ENCODE results near the gene ADGRB2.

Gene ADGRB2

GRCh38 chr1:31792541-31792940 is 28.4 kb upstream of the ADGRB2 start:
- Histone ChIP-seq H3K9ac (ENCODE audit: low read length) (no peak overlapping the region), H3K79me2 (ENCODE audit: control insufficient read depth, insufficient read depth, low read length) (no peaks in the 10 kb centered on the region), H3K18ac (ENCODE audit: low read length) (no peak overlapping the region), H3K4me2 (ENCODE audit: low read length) (no peak overlapping the region), H2BK120ac (ENCODE audit: low read depth, low read length) (no peak overlapping the region), H3K79me1 (ENCODE audit: low read length) (no peaks in the 10 kb centered on the region), H4K8ac (ENCODE audit: low read depth, low read length) (no peak overlapping the region), H4K5ac (ENCODE audit: low read length) (no peak overlapping the region), H3K4me1 (ENCODE audit: control insufficient read depth, low read depth, low read length) (peaks cover 2% of the 10 kb centered on the region), H3K27ac (ENCODE audit: low read depth, low read length) (no peak overlapping the region), H3K4me3 (ENCODE audit: low read length) (no peak overlapping the region), H3K36me3 (ENCODE audit: control insufficient read depth, insufficient read depth, low read length) (no peaks in the 10 kb centered on the region), H3K4ac (ENCODE audit: low read depth, low read length) (no peak overlapping the region), H3K56ac (ENCODE audit: low read length) (no peak overlapping the region), H3K23ac (ENCODE audit: low read length) (no peak overlapping the region), H2BK5ac (ENCODE audit: low read length) (no peak overlapping the region), H2AK5ac (ENCODE audit: low read length) (no peak overlapping the region), H2BK15ac (replicated peaks; ENCODE audit: low read depth) (no peak overlapping the region), H3K27me3 (ENCODE audit: insufficient read depth, low read length, poor library complexity) (no peaks in the 10 kb centered on the region)
- DNase-seq = no peak
- WGBS (ENCODE audit: extremely low coverage, insufficient coverage, low lambda C conversion rate) = no CpG with 5 or more reads among the region's 4 CpGs

- no peak overlapping the region for H3K27ac ChIP-seq (ENCODE audit: low read depth, low read length)
- H3K18ac ChIP-seq (ENCODE audit: low read length) = no peak overlapping the region
- no peak overlapping the region for H2BK15ac ChIP-seq (replicated peaks; ENCODE audit: low read depth)
- no peaks in the 10 kb centered on the region for H3K79me2 ChIP-seq (ENCODE audit: control insufficient read depth, insufficient read depth, low read length)
- H3K27me3 ChIP-seq (ENCODE audit: insufficient read depth, low read length, poor library complexity) = no peaks in the 10 kb centered on the region
- H3K9ac ChIP-seq (ENCODE audit: low read length) = no peak overlapping the region
- H2AK5ac ChIP-seq (ENCODE audit: low read length) = no peak overlapping the region
- no peak overlapping the region for H3K4me3 ChIP-seq (ENCODE audit: low read length)
- peaks cover 2% of the 10 kb centered on the region for H3K4me1 ChIP-seq (ENCODE audit: control insufficient read depth, low read depth, low read length)
- no peak for DNase-seq
- no peak overlapping the region for H4K8ac ChIP-seq (ENCODE audit: low read depth, low read length)
- H3K4me2 ChIP-seq (ENCODE audit: low read length) = no peak overlapping the region
- no peak overlapping the region for H3K4ac ChIP-seq (ENCODE audit: low read depth, low read length)
- no peak overlapping the region for H3K23ac ChIP-seq (ENCODE audit: low read length)
- no peak overlapping the region for H2BK5ac ChIP-seq (ENCODE audit: low read length)
- no peaks in the 10 kb centered on the region for H3K36me3 ChIP-seq (ENCODE audit: control insufficient read depth, insufficient read depth, low read length)
- no peak overlapping the region for H4K5ac ChIP-seq (ENCODE audit: low read length)
- H2BK120ac ChIP-seq (ENCODE audit: low read depth, low read length) = no peak overlapping the region
- H3K56ac ChIP-seq (ENCODE audit: low read length) = no peak overlapping the region
- WGBS (ENCODE audit: extremely low coverage, insufficient coverage, low lambda C conversion rate) = no CpG with 5 or more reads among the region's 11 CpGs
- no peaks in the 10 kb centered on the region for H3K79me1 ChIP-seq (ENCODE audit: low read length)
Observed at GRCh38 chr1:31792116-31792515, 28.0 kb upstream of the ADGRB2 start.

DNA sequence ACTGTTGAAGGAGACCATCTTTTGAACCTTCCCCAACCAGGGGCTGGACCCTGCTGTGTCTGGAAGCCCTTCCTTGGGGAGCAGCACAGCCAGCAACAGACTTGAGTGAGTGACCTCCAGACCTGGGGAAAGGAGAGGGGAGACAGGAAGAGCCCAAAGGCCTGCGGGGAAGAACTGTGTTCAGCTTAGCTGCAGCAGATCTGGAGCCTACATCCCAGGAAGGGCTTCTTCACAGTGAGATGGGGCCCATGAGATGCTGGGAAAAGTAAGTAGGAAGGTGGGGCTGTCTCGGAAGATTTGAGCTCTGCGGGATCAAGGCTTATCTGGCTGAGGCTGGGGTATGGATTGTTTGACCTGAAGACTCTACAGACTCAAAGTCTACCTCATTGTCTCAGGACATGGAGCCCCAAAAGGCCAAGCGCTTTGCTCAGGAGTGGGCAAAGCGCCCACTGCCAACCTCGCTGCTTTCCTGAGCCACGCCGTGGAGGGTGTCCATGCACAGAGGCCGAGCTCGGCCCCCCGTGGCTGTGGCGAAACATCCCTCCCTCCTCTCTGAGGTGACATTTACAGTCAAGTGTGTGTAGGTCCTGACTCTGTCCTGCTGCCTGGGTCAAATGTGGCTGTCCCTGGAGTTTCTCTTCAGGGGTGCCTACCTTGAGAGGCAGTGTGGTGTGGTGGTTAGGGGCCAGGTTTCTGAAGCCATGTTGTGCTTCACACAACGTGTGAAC is 27.2 kb upstream of the ADGRB2 start:
- DNase-seq = no peak
- no peak overlapping the region for H3K18ac ChIP-seq (ENCODE audit: low read length)
- no peak overlapping the region for H2BK120ac ChIP-seq (ENCODE audit: low read depth, low read length)
- H4K8ac ChIP-seq (ENCODE audit: low read depth, low read length) = no peak overlapping the region
- no peaks in the 10 kb centered on the region for H3K36me3 ChIP-seq (ENCODE audit: control insufficient read depth, insufficient read depth, low read length)
- no peaks in the 10 kb centered on the region for H3K79me2 ChIP-seq (ENCODE audit: control insufficient read depth, insufficient read depth, low read length)
- H4K5ac ChIP-seq (ENCODE audit: low read length) = no peak overlapping the region
- H3K4me2 ChIP-seq (ENCODE audit: low read length) = no peak overlapping the region
- no CpG with 5 or more reads among the region's 13 CpGs for WGBS (ENCODE audit: extremely low coverage, insufficient coverage, low lambda C conversion rate)
- peaks cover 2% of the 10 kb centered on the region for H3K4me1 ChIP-seq (ENCODE audit: control insufficient read depth, low read depth, low read length)
- no peaks in the 10 kb centered on the region for H3K79me1 ChIP-seq (ENCODE audit: low read length)
- H3K9ac ChIP-seq (ENCODE audit: low read length) = no peak overlapping the region
- H3K27me3 ChIP-seq (ENCODE audit: insufficient read depth, low read length, poor library complexity) = no peaks in the 10 kb centered on the region
- H3K27ac ChIP-seq (ENCODE audit: low read depth, low read length) = no peak overlapping the region
- H3K4ac ChIP-seq (ENCODE audit: low read depth, low read length) = no peak overlapping the region
- H2BK5ac ChIP-seq (ENCODE audit: low read length) = no peak overlapping the region
- H2BK15ac ChIP-seq (replicated peaks; ENCODE audit: low read depth) = no peak overlapping the region
- H3K4me3 ChIP-seq (ENCODE audit: low read length) = no peak overlapping the region
- no peak overlapping the region for H3K23ac ChIP-seq (ENCODE audit: low read length)
- no peak overlapping the region for H2AK5ac ChIP-seq (ENCODE audit: low read length)
- no peak overlapping the region for H3K56ac ChIP-seq (ENCODE audit: low read length)

DNA sequence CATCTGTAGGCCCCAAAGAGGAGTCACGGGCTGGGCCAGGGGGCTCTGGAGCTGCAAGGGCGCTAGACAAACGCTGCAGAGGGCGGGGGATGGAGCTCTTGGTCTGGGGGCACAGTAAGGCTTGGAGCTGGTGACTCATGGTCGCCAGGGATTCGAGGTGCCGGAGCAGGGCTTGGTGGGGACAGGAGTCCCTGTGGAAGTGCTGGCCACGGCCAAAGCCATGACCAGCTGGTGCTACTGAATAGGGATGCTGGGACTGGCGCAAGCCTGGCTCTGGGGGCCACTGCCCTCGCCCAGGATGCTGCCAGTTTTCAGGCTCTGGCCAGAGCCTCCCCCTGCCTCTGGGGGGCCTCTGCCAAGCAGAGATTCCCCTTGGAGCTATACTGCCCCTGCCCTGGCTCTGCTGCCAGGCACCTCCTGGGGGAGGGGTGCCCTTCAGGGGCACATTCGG is 26.5 kb upstream of the ADGRB2 start:
- Histone ChIP-seq H2BK15ac (replicated peaks; ENCODE audit: low read depth) (no peak overlapping the region), H3K18ac (ENCODE audit: low read length) (no peak overlapping the region), H3K4me2 (ENCODE audit: low read length) (no peak overlapping the region), H2BK120ac (ENCODE audit: low read depth, low read length) (no peak overlapping the region), H3K56ac (ENCODE audit: low read length) (no peak overlapping the region), H2AK5ac (ENCODE audit: low read length) (no peak overlapping the region), H2BK5ac (ENCODE audit: low read length) (no peak overlapping the region), H3K27ac (ENCODE audit: low read depth, low read length) (no peak overlapping the region), H3K4me1 (ENCODE audit: control insufficient read depth, low read depth, low read length) (peaks cover 2% of the 10 kb centered on the region), H3K9ac (ENCODE audit: low read length) (no peak overlapping the region), H4K8ac (ENCODE audit: low read depth, low read length) (no peak overlapping the region), H3K79me2 (ENCODE audit: control insufficient read depth, insufficient read depth, low read length) (no peaks in the 10 kb centered on the region), H3K36me3 (ENCODE audit: control insufficient read depth, insufficient read depth, low read length) (no peaks in the 10 kb centered on the region), H3K4ac (ENCODE audit: low read depth, low read length) (no peak overlapping the region), H3K27me3 (ENCODE audit: insufficient read depth, low read length, poor library complexity) (no peaks in the 10 kb centered on the region), H3K79me1 (ENCODE audit: low read length) (no peaks in the 10 kb centered on the region), H3K23ac (ENCODE audit: low read length) (no peak overlapping the region), H4K5ac (ENCODE audit: low read length) (no peak overlapping the region), H3K4me3 (ENCODE audit: low read length) (no peak overlapping the region)
- WGBS (ENCODE audit: extremely low coverage, insufficient coverage, low lambda C conversion rate) = no CpG with 5 or more reads among the region's 11 CpGs
- DNase-seq = no peak

DNA sequence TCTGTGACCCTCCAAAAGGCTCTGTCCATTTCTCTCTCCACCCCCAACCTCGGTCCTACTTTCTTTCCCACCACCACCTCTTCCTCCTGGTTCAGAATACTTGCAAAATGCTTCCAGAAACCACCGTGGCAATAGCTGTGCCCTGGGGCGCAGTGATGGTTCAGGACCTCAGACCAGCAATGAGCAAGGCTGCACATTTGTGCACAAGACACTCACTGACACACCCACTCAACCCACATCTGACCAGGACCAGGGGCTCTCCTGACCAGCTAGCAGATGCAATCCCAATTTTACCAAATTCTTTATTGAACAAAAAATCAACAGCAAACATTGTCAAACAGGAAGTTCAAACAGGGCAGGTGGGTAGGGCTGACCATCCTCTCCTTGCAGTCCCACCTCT is 26.0 kb upstream of the ADGRB2 start:
- H3K4me1 ChIP-seq (ENCODE audit: control insufficient read depth, low read depth, low read length) = peaks cover 2% of the 10 kb centered on the region
- H3K4me2 ChIP-seq (ENCODE audit: low read length) = no peak overlapping the region
- no peaks in the 10 kb centered on the region for H3K79me1 ChIP-seq (ENCODE audit: low read length)
- H3K4ac ChIP-seq (ENCODE audit: low read depth, low read length) = no peak overlapping the region
- no peak overlapping the region for H2BK15ac ChIP-seq (replicated peaks; ENCODE audit: low read depth)
- no peaks in the 10 kb centered on the region for H3K36me3 ChIP-seq (ENCODE audit: control insufficient read depth, insufficient read depth, low read length)
- no peak overlapping the region for H3K4me3 ChIP-seq (ENCODE audit: low read length)
- no peak overlapping the region for H4K8ac ChIP-seq (ENCODE audit: low read depth, low read length)
- H3K27me3 ChIP-seq (ENCODE audit: insufficient read depth, low read length, poor library complexity) = no peaks in the 10 kb centered on the region
- H3K79me2 ChIP-seq (ENCODE audit: control insufficient read depth, insufficient read depth, low read length) = no peaks in the 10 kb centered on the region
- H3K18ac ChIP-seq (ENCODE audit: low read length) = no peak overlapping the region
- H2BK5ac ChIP-seq (ENCODE audit: low read length) = no peak overlapping the region
- H3K9ac ChIP-seq (ENCODE audit: low read length) = no peak overlapping the region
- H4K5ac ChIP-seq (ENCODE audit: low read length) = no peak overlapping the region
- no peak overlapping the region for H2AK5ac ChIP-seq (ENCODE audit: low read length)
- H3K23ac ChIP-seq (ENCODE audit: low read length) = no peak overlapping the region
- no peak overlapping the region for H2BK120ac ChIP-seq (ENCODE audit: low read depth, low read length)
- H3K56ac ChIP-seq (ENCODE audit: low read length) = no peak overlapping the region
- H3K27ac ChIP-seq (ENCODE audit: low read depth, low read length) = no peak overlapping the region
- no CpG with 5 or more reads among the region's 3 CpGs for WGBS (ENCODE audit: extremely low coverage, insufficient coverage, low lambda C conversion rate)
- DNase-seq = no peak

All from mesendoderm (in vitro differentiated cells).